AG08396 (cell line): ENCODE measurements around the gene GIN1.
"Not testable (repeated sequence)": the region's sequence is repeated elsewhere in the genome, so short reads cannot be mapped to it uniquely, and the experiment has no call there.

Experiments used
- DNase-seq: peaks from one replicate; pipeline ENCODE4 v3.0.0; 2012; ENCODE audit warnings: low spot score, mixed read lengths

Gene GIN1

GRCh38 chr5:103119765-103120606, at the start of gene GIN1, which contains the start of gene PPIP5K2:
Gene GIN1, minus strand, starts transcription at chr5:103120138. Its CDS starts 11,431 bp downstream, at chr5:103108707.
Gene PPIP5K2, plus strand, starts transcription at chr5:103120301. Its CDS starts 9,289 bp downstream, at chr5:103129590.
- peak; percentile 90 for DNase-seq

DNA sequence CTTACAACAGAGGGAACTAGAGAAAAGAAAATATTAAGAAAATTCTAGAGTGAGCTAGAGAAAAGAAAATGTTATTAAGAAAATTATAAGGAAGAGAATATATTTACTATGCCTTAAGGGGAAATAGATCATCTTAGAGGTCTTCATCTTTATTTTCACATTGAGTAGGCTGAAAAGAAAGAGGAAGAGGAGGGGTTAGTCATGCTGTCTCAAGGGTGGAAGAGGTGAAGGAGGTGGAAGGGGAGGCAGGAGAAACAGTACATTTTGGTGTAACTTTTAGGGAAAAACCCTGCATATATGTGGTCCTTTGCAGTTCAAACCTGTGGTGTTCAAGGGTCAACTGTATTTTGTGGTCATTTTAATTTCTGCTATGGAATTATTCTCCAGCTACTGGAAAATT, 46.8 kb upstream of the GIN1 start:
- no peak for DNase-seq

GRCh38 chr5:103151156-103151555, 31.2 kb upstream of the GIN1 start:
- DNase-seq, result no peak

GRCh38 chr5:103148213-103148612, 28.3 kb upstream of the GIN1 start:
- no peak for DNase-seq

- no peak for DNase-seq
These were observed 25.3 kb upstream of the GIN1 start for GRCh38 chr5:103145196-103145595.

- DNase-seq, result not testable (repeated sequence)
These were observed 22.2 kb upstream of the GIN1 start for GRCh38 chr5:103142132-103142531.

- DNase-seq, result peak; percentile 82
These were observed 19.4 kb upstream of the GIN1 start for GRCh38 chr5:103139264-103139865.

- DNase-seq, result no peak
These were observed 18.3 kb upstream of the GIN1 start for GRCh38 chr5:103138202-103138690.

DNA sequence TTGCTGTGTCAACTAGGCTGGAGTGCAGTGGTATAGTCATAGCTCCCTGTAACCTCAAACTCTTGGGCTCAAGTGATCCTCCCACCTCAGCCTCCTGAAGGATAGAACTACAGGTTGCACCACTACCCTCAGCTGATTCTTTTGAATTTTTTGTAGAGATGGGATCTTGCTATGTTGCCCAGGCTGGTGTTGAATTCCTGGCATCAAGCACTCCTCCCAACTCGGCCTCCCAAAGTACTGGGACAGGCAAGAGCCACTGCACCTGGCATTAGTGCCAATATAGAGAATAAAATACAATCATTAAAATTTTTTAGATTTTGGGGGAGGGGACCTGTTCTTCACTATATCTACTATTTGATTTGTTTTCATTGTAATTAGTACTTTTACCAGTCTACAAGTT, 15.5 kb upstream of the GIN1 start:
- no peak for DNase-seq

DNA sequence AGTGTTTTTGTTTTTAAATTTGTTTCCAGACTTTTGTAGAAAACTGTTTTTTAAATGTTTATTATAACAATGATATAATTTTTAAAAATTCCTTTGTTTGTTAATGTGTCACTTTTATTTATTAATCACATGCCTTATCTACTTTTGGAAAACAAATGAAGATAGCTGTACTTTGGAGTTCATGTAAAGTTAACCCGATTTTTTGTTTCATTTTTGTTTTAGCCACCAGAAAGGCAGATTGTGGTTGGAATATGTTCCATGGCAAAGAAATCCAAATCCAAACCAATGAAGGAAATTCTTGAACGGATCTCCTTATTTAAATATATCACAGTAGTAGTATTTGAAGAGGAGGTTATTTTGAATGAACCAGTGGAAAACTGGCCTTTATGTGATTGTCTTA, 13.3 kb upstream of the GIN1 start:
- no peak for DNase-seq

DNA sequence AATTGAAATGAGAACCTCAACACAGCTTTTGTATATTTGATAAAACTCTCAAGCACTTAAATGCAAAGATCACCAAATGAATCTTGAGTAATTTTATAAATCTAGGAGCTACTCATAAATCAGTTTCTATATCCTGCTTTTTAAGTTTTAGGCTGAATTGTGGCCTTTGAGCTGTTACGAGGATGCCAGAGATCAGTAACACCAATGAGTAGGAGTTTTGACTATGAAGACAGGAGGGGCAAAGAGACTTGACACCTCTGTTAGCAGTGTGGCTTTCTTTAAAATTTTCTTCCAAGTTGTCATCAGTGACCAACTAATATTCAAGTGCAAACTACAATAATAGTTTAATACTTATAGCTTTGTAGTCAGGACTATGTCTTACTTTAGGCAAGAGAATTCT, 12.7 kb upstream of the GIN1 start:
- DNase-seq, result no peak

DNA sequence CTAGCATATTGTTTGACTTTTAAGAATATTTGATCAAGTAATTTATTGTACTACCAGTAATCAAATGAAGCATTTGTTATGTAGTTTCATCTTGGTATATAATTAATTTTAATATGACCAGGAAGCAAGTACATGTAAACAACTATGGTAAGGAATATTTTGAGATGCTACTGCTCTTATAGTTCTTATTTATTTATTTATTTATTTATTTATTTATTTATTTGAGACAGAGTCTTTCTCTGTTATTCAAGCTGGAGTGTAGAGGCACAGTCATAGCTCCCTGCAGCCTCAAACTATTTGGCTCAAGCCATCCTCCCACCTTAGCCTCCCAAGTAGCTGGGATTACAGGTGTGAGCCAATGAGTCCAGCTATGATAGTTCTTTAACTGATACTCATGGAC, 8.3 kb upstream of the GIN1 start:
- DNase-seq, result no peak

- DNase-seq, result no peak
These were observed 7.4 kb upstream of the GIN1 start for GRCh38 chr5:103127292-103127817.

DNA sequence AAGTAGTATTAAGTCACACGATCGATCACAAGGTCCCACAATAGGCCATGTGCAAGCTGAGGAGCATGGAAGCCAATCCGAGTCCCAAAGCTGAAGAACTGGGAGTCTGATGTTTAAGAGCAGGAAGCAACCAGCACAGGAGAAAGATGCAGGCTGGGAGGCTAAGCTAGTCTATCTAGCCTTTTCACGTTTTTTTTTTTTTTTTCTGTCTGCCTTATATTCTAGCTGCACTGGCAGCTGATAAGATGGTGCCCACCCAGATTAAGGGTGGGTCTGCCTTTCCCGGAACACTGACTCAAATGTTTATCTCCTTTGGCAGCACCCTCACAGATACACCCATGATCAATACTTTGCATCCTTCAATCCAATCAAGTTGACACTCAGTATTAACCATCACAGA, 6.6 kb upstream of the GIN1 start:
- no peak for DNase-seq

DNA sequence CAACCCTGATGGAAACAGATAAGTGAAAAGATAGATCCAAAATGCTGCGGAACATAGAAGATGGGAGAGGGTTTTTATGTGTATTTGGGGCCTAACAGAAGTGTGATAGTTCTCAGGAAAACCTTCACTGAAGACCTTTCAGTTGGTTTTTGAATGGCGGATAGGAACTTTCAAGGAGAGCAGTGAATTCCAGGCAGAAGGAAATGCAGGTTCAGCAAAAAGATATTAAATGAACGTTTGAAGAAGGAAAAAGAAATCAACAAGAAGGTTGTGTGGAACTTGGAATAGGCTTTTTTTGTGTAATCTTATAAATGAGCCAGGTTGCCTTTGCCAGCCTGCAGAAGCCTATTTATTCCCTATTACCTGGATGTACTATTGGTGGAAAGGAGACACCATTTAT, 2.3 kb upstream of the GIN1 start:
- DNase-seq, result no peak

- peak; percentile 10 for DNase-seq
These were observed 766 bp upstream of the GIN1 start for GRCh38 chr5:103120607-103121200.

DNA sequence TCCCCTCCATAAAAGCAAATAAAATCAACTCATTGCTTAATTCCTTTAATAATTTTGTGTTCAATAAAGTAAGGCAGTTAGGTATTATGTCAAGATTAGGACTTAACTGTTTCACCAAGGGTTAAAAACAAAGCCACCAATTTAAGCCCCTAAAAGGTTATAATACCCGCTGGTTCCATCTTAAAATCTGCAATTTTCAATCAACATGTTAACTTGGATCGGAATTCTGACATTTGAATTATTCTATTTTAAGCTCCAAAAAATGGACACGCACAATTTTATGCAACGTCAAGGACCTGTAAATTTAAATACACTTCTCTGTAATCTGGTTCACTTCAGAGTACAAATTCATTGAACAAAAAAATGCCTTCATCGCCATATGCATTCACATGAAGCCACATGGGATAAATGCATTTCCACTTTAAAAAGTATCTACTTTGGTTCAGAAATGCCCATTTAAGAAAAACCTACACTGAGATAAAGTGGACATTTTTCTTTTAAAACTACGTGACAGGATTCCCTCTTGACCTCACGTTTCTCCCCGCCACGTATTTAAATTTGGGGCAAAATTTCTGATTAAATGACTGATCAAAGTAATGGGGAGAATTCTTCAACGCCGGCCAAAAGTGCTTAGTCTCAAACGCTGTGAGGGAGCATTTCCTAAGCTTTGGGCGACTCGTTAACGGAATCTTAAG, 721 bp downstream of the GIN1 start:
- DNase-seq, result no peak

DNA sequence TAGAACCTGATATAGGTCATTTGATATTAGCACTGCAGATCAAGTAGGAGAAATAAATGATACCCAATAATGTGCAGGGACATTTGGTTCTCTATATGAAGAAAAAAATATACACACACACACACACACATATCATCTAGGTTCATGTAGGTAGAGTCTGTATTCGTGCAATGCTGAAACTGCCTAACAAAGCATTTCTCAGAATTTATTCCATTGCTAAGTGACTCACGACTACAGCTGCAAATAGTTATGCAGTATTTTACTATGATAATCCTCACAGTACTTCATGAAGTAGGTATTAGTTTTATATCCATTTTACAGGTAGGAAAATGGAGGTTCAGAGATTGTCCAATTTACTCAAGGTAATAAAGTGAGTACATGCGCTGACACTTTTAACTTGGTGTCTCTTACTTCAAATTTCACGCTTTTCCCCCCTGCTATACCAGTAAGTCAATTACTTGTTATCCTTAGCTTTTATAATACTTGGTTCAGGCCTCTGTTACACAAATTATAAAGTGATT, 2.4 kb downstream of the GIN1 start:
- DNase-seq, result no peak

DNA sequence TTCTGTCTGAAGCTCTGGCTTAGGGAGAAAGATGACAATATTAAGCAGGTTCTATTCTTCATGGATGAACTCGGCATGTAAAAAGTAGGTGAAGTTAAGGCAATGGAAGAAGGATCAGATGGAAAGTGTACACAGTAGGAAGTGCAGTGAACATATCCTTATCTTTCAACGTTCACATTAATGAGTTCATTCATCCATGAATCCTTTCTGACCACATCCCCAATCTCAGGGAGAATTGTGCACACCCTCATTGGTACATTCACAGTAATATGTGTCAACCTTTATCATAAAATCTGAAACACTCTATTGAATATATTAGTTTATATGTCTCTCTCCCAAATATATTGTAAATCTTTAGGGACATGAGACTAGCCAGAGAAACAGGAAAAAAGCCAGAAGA, 5.5 kb downstream of the GIN1 start:
- DNase-seq, result no peak

DNA sequence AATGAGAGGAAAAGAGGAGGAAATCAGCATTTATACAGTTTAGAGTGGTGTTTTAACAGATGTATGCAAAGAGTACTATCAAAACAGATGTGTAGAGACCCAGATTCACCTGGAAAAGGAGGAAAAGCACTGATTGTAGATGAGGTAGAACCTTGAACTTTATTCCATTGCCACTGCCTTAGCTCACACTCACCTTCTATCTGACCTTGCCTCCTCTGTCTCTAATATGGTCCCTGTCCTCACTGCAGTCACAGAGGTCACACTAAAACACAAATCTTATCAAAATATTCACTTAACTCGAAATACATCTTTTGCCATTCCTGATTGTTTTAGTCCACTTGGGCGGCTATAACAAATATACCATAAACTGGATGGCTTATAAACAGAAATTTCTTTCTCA, 7.0 kb downstream of the GIN1 start:
- DNase-seq, result no peak

- no peak for DNase-seq
These were observed 8.5 kb downstream of the GIN1 start for GRCh38 chr5:103111468-103111867.

GRCh38 chr5:103110403-103110802, 9.5 kb downstream of the GIN1 start:
- no peak for DNase-seq
